SK-N-SH (cell line): ENCODE data around the gene GGA3. TPM values are rescaled to one million over a fixed set of nuclear protein-coding genes. Genes with fewer than 3 reads are reported as not detected.

Experiments used
- CTCF ChIA-PET: fragments of 300-600, 350-600 bp; formaldehyde crosslinking; extraction: SDS; loops from one replicate; lab custom pipeline; 2021; lab: Yijun Ruan, JAX
- POLR2A ChIA-PET: fragments of 350-600 bp; sonication (Branson Sonifier 250); formaldehyde crosslinking; extraction: SDS; loops from one replicate; lab custom pipeline; 2020; ENCODE audit warnings: antibody characterized with exemption, inconsistent platforms; lab: Yijun Ruan, JAX
- DNase-seq: peaks from one replicate; pipeline ENCODE4 v3.0.0; 2012
- H2AFZ ChIP-seq: fragments of 200-600 bp; sonication (generic); 2 replicates; pipeline ENCODE4 v1.8.1; 2016; ENCODE audit warnings: antibody characterized with exemption, mild to moderate bottlenecking, low read depth
- H3F3A ChIP-seq: fragments of 200-600 bp; sonication (generic); replicated peaks from 2 replicates; pipeline ENCODE3; 2016; ENCODE audit warnings: antibody characterized with exemption, mild to moderate bottlenecking; ENCODE audit not compliant: insufficient read depth
- H3K27ac ChIP-seq, 2 experiments: fragments of 200-500 bp in 1 of 2; fragments of 200-600 bp in 1 of 2; sonication (Bioruptor generic) in 1 of 2; sonication (generic), shearing (Covaris generic) in 1 of 2; 2 replicates each; pipeline versions ENCODE4 v1.5.1 to v1.6.1; 2014 to 2016; ENCODE audit warnings: low read depth in 2 of 2, inconsistent platforms in 1 of 2, low read length in 1 of 2, mild to moderate bottlenecking in 1 of 2, mixed read lengths in 1 of 2
- H3K27me3 ChIP-seq: fragments of 200-600 bp; sonication (generic), shearing (Covaris generic); 2 replicates; pipeline ENCODE4 v1.6.1; 2016; ENCODE audit warnings: mixed run types; ENCODE audit not compliant: insufficient read depth
- H3K36me3 ChIP-seq, 2 experiments: fragments of 200-500 bp in 1 of 2; fragments of 200-600 bp in 1 of 2; sonication (Bioruptor generic) in 1 of 2; sonication (generic) in 1 of 2; replicated peaks in 1 of 2; 2 replicates each; pipeline versions ENCODE3 to v1.5.1; 2014 to 2016; ENCODE audit warnings: low read length in 1 of 2, mild to moderate bottlenecking in 1 of 2; ENCODE audit not compliant: insufficient read depth in 2 of 2, control insufficient read depth in 1 of 2
- H3K4me1 ChIP-seq, 2 experiments: fragments of 200-500 bp in 1 of 2; fragments of 200-600 bp in 1 of 2; sonication (Bioruptor generic) in 1 of 2; sonication (generic), shearing (Covaris generic) in 1 of 2; 2 replicates each; pipeline versions ENCODE4 v1.5.1 to v1.6.1; 2014 to 2016; ENCODE audit warnings: low read depth in 1 of 2, low read length in 1 of 2, mixed run types in 1 of 2; ENCODE audit not compliant: insufficient read depth in 2 of 2, control insufficient read depth in 1 of 2
- H3K4me2 ChIP-seq: fragments of 200-600 bp; sonication (generic), shearing (Covaris generic); 2 replicates; pipeline ENCODE4 v1.6.1; 2017; ENCODE audit warnings: mixed run types
- H3K4me3 ChIP-seq, 2 experiments: fragments of 200-500 bp in 1 of 2; fragments of 200-600 bp in 1 of 2; sonication (Bioruptor generic) in 1 of 2; sonication (generic), shearing (Covaris generic) in 1 of 2; 2 replicates each; pipeline versions ENCODE4 v1.5.1 to v1.8.1; 2014 to 2016; ENCODE audit warnings: low read depth in 2 of 2, inconsistent platforms in 1 of 2, low read length in 1 of 2, mild to moderate bottlenecking in 1 of 2, mixed read lengths in 1 of 2, moderate library complexity in 1 of 2
- H3K79me2 ChIP-seq: fragments of 200-600 bp; sonication (generic); 2 replicates; pipeline ENCODE4 v1.8.1; 2017; ENCODE audit warnings: mild to moderate bottlenecking; ENCODE audit not compliant: insufficient read depth
- H3K9ac ChIP-seq: fragments of 200-600 bp; sonication (generic); 2 replicates; pipeline ENCODE4 v1.6.1; 2017; ENCODE audit warnings: mixed run types
- H3K9me2 ChIP-seq: fragments of 200-600 bp; sonication (generic); 2 replicates; pipeline ENCODE4 v1.6.1; 2017; ENCODE audit warnings: mixed run types
- H3K9me3 ChIP-seq: fragments of 200-600 bp; sonication (generic); 2 replicates; pipeline ENCODE4 v1.6.1; 2017; ENCODE audit warnings: mixed run types, mild to moderate bottlenecking, moderate library complexity
- H4K20me1 ChIP-seq: fragments of 200-600 bp; sonication (generic); 2 replicates; pipeline ENCODE4 v1.6.1; 2017; ENCODE audit warnings: mild to moderate bottlenecking, mixed run types; ENCODE audit not compliant: insufficient read depth
- CHD2 ChIP-seq: fragments of 150-350 bp; IDR thresholded peaks from 2 replicates; pipeline ENCODE4 v1.6.1; 2018; ENCODE audit warnings: low read length; ENCODE audit not compliant: partially characterized antibody
- CTCF ChIP-seq: fragments of 200-600 bp; sonication (generic); IDR thresholded peaks from 2 replicates; pipeline ENCODE4 v1.6.1; 2017; ENCODE audit warnings: antibody characterized with exemption, mild to moderate bottlenecking, moderate library complexity
- ELF1 ChIP-seq: IDR thresholded peaks from 2 replicates; pipeline ENCODE4 v1.4.0; 2012
- FOXJ3 ChIP-seq: sonication (generic); formaldehyde crosslinking; IDR thresholded peaks from 2 replicates; pipeline ENCODE4 v1.5.1; 2020; ENCODE audit warnings: mild to moderate bottlenecking, missing genetic modification reagents
- GATA2 ChIP-seq: sonication (generic); formaldehyde crosslinking; IDR thresholded peaks from 2 replicates; pipeline ENCODE4 v1.5.0; 2020; ENCODE audit warnings: mild to moderate bottlenecking, missing genetic modification reagents
- IRF3 ChIP-seq: fragments of 150-350 bp; IDR thresholded peaks from 2 replicates; pipeline ENCODE4 v1.6.1; 2016; ENCODE audit warnings: mild to moderate bottlenecking, low read depth, low read length
- MAX ChIP-seq: IDR thresholded peaks from 2 replicates; pipeline ENCODE4 v1.4.0; 2012; ENCODE audit warnings: low read depth
- NFIC ChIP-seq: IDR thresholded peaks from 2 replicates; pipeline ENCODE4 v1.4.0; 2012; ENCODE audit warnings: borderline replicate concordance
- POLR2AphosphoS5 ChIP-seq: IDR thresholded peaks from 2 replicates; pipeline ENCODE4 v1.6.1; 2012; ENCODE audit warnings: low read depth, low read length
- RAD21 ChIP-seq: IDR thresholded peaks from 2 replicates; pipeline ENCODE4 v1.6.1; 2012; ENCODE audit warnings: mild to moderate bottlenecking, low read length
- RCOR1 ChIP-seq: fragments of 150-350 bp; IDR thresholded peaks from 2 replicates; pipeline ENCODE4 v1.6.1; 2017; ENCODE audit warnings: antibody characterized with exemption, low read length
- RFX5 ChIP-seq: IDR thresholded peaks from 2 replicates; pipeline ENCODE4 v1.6.1; 2012; ENCODE audit warnings: mild to moderate bottlenecking, improper control_type of control experiment, low read length
- RXRA ChIP-seq: IDR thresholded peaks from 2 replicates; pipeline ENCODE4 v1.4.0; 2012; ENCODE audit warnings: low read depth, mild to moderate bottlenecking, borderline replicate concordance
- SIN3A ChIP-seq: IDR thresholded peaks from 2 replicates; pipeline ENCODE4 v1.6.1; 2012; ENCODE audit warnings: low read depth, mild to moderate bottlenecking, low read length, moderate library complexity, borderline replicate concordance
- SMC3 ChIP-seq: IDR thresholded peaks from 2 replicates; pipeline ENCODE4 v1.6.1; 2012; ENCODE audit warnings: low read depth, low read length, improper control_type of control experiment
- TAF1 ChIP-seq: IDR thresholded peaks from 2 replicates; pipeline ENCODE4 v1.6.1; 2012; ENCODE audit warnings: low read depth, mild to moderate bottlenecking, low read length, moderate library complexity, borderline replicate concordance
- USF2 ChIP-seq: fragments of 150-350 bp; IDR thresholded peaks from 2 replicates; pipeline ENCODE4 v1.6.1; 2017; ENCODE audit warnings: antibody characterized with exemption, low read length, low read depth, borderline replicate concordance
- YY1 ChIP-seq: IDR thresholded peaks from 2 replicates; pipeline ENCODE4 v1.4.0; 2012; ENCODE audit warnings: low read depth, mild to moderate bottlenecking
- ZBTB33 ChIP-seq: IDR thresholded peaks from 2 replicates; pipeline ENCODE4 v1.4.0; 2012; ENCODE audit warnings: low read depth, borderline replicate concordance
- WGBS: methylation state at CpG from one replicate; pipeline ENCODE4 v1.1.6; 2017; ENCODE audit warnings: low lambda C conversion rate; 5-methylcytosine and 5-hydroxymethylcytosine counted together
- polyA plus RNA-seq, 3 experiments: library from polyadenylated mRNA; depleted of rRNA; stranded (reverse); fragments of >200 nt; gene quantifications; 2 replicates each; pipeline ENCODE4 v1.2.3, GENCODE V29; 2012

The GGA3 gene
- polyA plus RNA-seq, 1 of the 3 experiments (the other 2 are of a cell fraction), result 42.5 TPM

GRCh38 chr17:75250009-75250471, 11.4 kb downstream of the GGA3 start:
- H3K4me3 ChIP-seq, result no peak overlapping the region
- H3K4me2 ChIP-seq, result no peak overlapping the region
- no peaks in the 10 kb centered on the region for H3F3A ChIP-seq
- H3K27ac ChIP-seq, result no peak overlapping the region
- H3K9ac ChIP-seq, result no peak overlapping the region
- no peak overlapping the region for H2AFZ ChIP-seq
- H3K9me2 ChIP-seq, result no peaks in the 10 kb centered on the region
- no peaks in the 10 kb centered on the region for H3K9me3 ChIP-seq
- 81% methylated on average over 11 of the region's 11 CpGs for WGBS
- peaks cover 26% of the 10 kb centered on the region for H4K20me1 ChIP-seq
- CTCF ChIA-PET, result interaction anchor here (1.6 to 3.8 kb wide), 5 partner anchors 11 to 162 kb away, joined by 6 to 51 read pairs (median 12); partner anchors contain the start of genes GGA3, MIF4GD and MRPS7
- H3K79me2 ChIP-seq, result peaks cover 65% of the 10 kb centered on the region
- peaks cover 0 to 4% of the 10 kb centered on the region in 2 experiments; a peak in 1 of 4 replicates for H3K4me1 ChIP-seq
- H3K27me3 ChIP-seq, result no peaks in the 10 kb centered on the region
- peaks cover 13 to 17% of the 10 kb centered on the region in 2 experiments for H3K36me3 ChIP-seq
- no peak for TF ChIP-seq ZBTB33
- no peak for TF ChIP-seq SMC3
- TF ChIP-seq TAF1, result no peak
- no peak for TF ChIP-seq CTCF
- TF ChIP-seq FOXJ3 (CRISPR knock-in tag), result no peak
- no peak for DNase-seq
- POLR2A ChIA-PET, result interaction anchor here (1.3 to 1.7 kb wide), 2 partner anchors 11 to 144 kb away, joined by 4 to 9 read pairs; partner anchors contain the start of genes GGA3 and MRPS7

GRCh38 chr17:75249564-75249963, 11.8 kb downstream of the GGA3 start:
- POLR2A ChIA-PET, result interaction anchor here (1.3 to 1.7 kb wide), 2 partner anchors 12 to 144 kb away, joined by 4 to 9 read pairs; partner anchors contain the start of genes GGA3 and MRPS7
- H3K36me3 ChIP-seq, result peaks cover 17 to 22% of the 10 kb centered on the region in 2 experiments
- H3K9me2 ChIP-seq, result no peaks in the 10 kb centered on the region
- no peaks in the 10 kb centered on the region for H3F3A ChIP-seq
- no peaks in the 10 kb centered on the region for H3K9me3 ChIP-seq
- H3K4me1 ChIP-seq, result peaks cover 0 to 4% of the 10 kb centered on the region in 2 experiments; a peak in 1 of 4 replicates
- H3K4me2 ChIP-seq, result no peak overlapping the region
- no peak overlapping the region for H3K27ac ChIP-seq
- peaks cover 26% of the 10 kb centered on the region for H4K20me1 ChIP-seq
- DNase-seq, result no peak
- CTCF ChIA-PET, result interaction anchor here (0.9 to 3.8 kb wide), 6 partner anchors 11 to 163 kb away, joined by 3 to 51 read pairs (median 10); partner anchors contain the start of genes GGA3, MIF4GD and MRPS7
- no peak overlapping the region for H2AFZ ChIP-seq
- WGBS, result 82% methylated on average over 4 of the region's 4 CpGs
- H3K79me2 ChIP-seq, result peaks cover 60% of the 10 kb centered on the region
- no peak overlapping the region for H3K4me3 ChIP-seq
- H3K9ac ChIP-seq, result no peak overlapping the region
- no peaks in the 10 kb centered on the region for H3K27me3 ChIP-seq
- TF ChIP-seq MAX (no peak), ELF1 (no peak), IRF3 (no peak), NFIC (no peak), RXRA (no peak), RFX5 (no peak), RCOR1 (no peak), SIN3A (no peak), CHD2 (no peak), GATA2 (CRISPR knock-in tag) (no peak), POLR2AphosphoS5 (no peak), YY1 (no peak), RAD21 (no peak), USF2 (no peak), ZBTB33 (no peak), FOXJ3 (CRISPR knock-in tag) (no peak)
